ENCODE data around the gene TSC1.
A peak's percentile ranks its signal among the peaks of the same experiment; 100 is the strongest.

The TSC1 gene

GRCh38 chr9:132894862-132895835 lies 49.3 kb downstream of the TSC1 start:
- ATAC-seq = no peak
- Mint-ChIP-seq H3K27ac (no peak overlapping the region), H3K4me1 (no peaks in the 10 kb centered on the region), H3K4me3 (no peak overlapping the region), H3K9me3 (no peaks in the 10 kb centered on the region), H3K36me3 (peaks cover 42% of the 10 kb centered on the region)
- DNase-seq (ENCODE audit: low spot score in 2 of 2) = no peak

DNA sequence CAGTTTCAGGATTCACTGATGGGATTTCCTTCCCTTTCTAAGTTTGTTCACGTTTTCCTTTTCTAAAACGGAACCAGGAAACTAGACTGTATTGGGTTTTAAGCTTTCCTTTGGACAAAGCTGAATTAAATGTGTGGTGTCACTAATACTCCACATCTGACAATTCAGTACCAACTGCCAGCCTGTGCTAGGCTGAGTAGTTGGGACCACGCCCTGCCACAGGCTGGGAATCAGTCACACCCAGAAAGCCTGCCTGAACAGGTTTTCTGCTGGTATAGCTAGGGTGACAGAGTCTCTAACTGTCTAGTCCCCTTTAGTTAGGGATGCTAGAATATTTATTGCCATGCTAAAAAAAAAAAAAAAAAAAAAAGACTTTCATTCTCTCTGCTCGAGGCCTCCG lies 50.1 kb downstream of the TSC1 start:
- H3K27ac Mint-ChIP-seq = no peak overlapping the region

GRCh38 chr9:132892400-132892799 lies 52.0 kb downstream of the TSC1 start:
- Mint-ChIP-seq H3K36me3 (peaks cover 18% of the 10 kb centered on the region), H3K9me3 (no peaks in the 10 kb centered on the region), H3K27ac (no peak overlapping the region), H3K4me1 (peaks cover 8% of the 10 kb centered on the region), H3K4me3 (no peak overlapping the region)
- no peak for DNase-seq (ENCODE audit: low spot score in 2 of 2)
- ATAC-seq = no peak

More for the DNA sequence above, 50.1 kb downstream of the TSC1 start:
- H3K36me3 Mint-ChIP-seq = peaks cover 34% of the 10 kb centered on the region
- no peaks in the 10 kb centered on the region for H3K9me3 Mint-ChIP-seq
- no peak for DNase-seq (ENCODE audit: low spot score in 2 of 2)
- H3K4me1 Mint-ChIP-seq = no peaks in the 10 kb centered on the region
- no peak overlapping the region for H3K4me3 Mint-ChIP-seq
- ATAC-seq = no peak

DNA sequence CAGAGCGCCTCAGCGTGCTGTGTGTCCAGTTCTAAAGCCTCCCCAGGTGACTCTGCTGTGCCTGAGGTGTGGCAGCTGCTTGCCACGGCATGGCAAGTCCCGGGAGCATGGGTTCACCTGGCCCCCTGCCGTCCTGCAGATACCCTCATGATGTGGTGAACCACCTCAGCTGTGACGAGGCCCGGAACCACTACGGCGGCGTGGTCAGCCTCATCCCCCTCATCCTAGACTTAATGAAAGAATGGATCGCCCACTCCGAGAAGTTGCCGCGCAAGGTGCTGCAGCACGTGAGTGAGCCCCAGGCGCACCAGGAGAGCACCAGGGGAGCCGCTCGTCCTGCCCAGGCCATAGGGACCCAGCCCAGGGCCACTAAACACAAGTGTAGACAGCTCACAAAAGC lies 56.3 kb downstream of the TSC1 start:
- H3K27ac Mint-ChIP-seq = peak overlapping the region; percentile 89

DNA sequence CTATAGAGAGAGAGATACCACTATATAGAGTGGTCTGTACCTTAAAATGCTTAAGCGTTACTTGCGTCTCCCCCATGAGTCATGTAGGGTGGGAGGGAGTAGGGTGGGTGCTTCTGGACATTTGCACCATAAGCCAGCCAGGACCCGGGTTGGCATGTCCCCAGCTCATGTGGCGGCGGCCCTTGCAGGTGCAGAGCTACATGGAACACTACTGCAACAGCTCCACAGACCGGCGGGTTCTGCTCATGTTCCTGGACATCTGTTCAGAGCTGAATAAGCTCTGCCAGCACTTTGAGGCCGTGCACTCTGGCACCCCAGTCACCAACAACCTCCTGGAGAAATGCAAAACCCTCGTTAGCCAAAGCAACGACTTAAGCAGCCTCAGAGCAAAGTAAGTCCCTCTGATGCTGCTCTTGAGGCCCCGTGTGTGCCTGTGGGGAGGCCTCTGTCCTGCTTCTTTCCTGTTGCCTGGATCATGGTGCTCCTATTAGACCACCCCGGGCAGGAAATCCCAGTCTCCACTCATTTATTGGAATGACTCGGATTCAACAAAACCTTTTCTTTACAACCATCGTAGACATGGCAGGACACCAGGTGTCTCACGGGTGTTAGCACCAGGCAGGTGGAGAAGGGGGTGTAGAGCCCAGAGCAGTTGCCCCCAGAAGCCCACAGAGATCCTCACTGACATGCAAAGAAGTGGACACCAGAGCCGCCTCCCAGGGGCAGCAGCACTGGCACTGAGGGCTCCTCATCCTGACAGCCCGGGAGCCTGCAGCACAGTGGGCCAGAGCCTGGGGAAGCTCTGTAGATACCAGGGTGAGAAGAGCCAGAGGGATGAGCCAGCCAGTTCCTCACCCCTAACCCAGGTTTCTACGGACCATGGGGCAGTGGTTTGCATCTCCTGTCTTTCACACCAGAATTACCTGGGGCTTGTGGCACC lies 57.0 kb downstream of the TSC1 start:
- no peaks in the 10 kb centered on the region for H3K9me3 Mint-ChIP-seq
- no peaks in the 10 kb centered on the region for H3K36me3 Mint-ChIP-seq
- no peak overlapping the region for H3K4me3 Mint-ChIP-seq
- DNase-seq (ENCODE audit: low spot score in 2 of 2) (no peak), ATAC-seq (no peak)
- H3K27ac Mint-ChIP-seq = no peak overlapping the region
- peaks cover 15% of the 10 kb centered on the region for H3K4me1 Mint-ChIP-seq

More for the DNA sequence above, 56.3 kb downstream of the TSC1 start:
- no peak for ATAC-seq
- Mint-ChIP-seq H3K36me3 (no peaks in the 10 kb centered on the region), H3K4me1 (peaks cover 8% of the 10 kb centered on the region), H3K4me3 (no peak overlapping the region), H3K9me3 (no peaks in the 10 kb centered on the region)
- DNase-seq (ENCODE audit: low spot score in 2 of 2) = no peak

DNA sequence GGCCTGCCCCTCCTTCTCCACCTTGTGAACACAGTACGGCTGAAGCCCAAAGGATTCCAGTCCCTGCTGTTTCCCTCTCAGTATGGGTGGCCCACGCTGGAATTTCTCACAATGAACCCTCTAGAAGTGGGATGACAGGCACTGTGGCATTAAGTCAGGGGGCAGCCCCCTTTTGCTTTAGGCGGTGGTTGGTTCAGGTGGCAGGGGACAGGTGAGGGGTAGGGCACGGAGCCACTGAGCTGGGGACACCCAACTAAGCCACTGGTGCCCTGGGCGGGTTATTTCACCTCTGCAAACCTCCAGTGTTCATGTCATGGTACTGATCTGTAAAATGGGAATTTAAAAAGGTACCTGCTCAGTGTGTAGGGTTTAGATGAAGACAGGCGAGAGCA lies 58.1 kb downstream of the TSC1 start:
- DNase-seq (ENCODE audit: low spot score in 2 of 2) (no peak), ATAC-seq (no peak)
- H3K9me3 Mint-ChIP-seq = no peaks in the 10 kb centered on the region
- no peak overlapping the region for H3K27ac Mint-ChIP-seq
- H3K4me1 Mint-ChIP-seq = peaks cover 20% of the 10 kb centered on the region
- H3K4me3 Mint-ChIP-seq = no peak overlapping the region
- H3K36me3 Mint-ChIP-seq = no peaks in the 10 kb centered on the region

- no peak overlapping the region for H3K27ac Mint-ChIP-seq
- DNase-seq (ENCODE audit: low spot score in 2 of 2) (no peak), ATAC-seq (no peak)
- H3K4me3 Mint-ChIP-seq = no peak overlapping the region
- H3K36me3 Mint-ChIP-seq = no peaks in the 10 kb centered on the region
- no peaks in the 10 kb centered on the region for H3K9me3 Mint-ChIP-seq
- H3K4me1 Mint-ChIP-seq = peaks cover 20% of the 10 kb centered on the region
Measured at GRCh38 chr9:132885720-132886333, 58.6 kb downstream of the TSC1 start.

- H3K4me1 Mint-ChIP-seq = peaks cover 30% of the 10 kb centered on the region
- no peak overlapping the region for H3K27ac Mint-ChIP-seq
- ATAC-seq (no peak), DNase-seq (ENCODE audit: low spot score in 2 of 2) (no peak)
- H3K9me3 Mint-ChIP-seq = no peaks in the 10 kb centered on the region
- no peaks in the 10 kb centered on the region for H3K36me3 Mint-ChIP-seq
- H3K4me3 Mint-ChIP-seq = no peak overlapping the region
Measured at GRCh38 chr9:132883349-132884294, 60.8 kb downstream of the TSC1 start.

DNA sequence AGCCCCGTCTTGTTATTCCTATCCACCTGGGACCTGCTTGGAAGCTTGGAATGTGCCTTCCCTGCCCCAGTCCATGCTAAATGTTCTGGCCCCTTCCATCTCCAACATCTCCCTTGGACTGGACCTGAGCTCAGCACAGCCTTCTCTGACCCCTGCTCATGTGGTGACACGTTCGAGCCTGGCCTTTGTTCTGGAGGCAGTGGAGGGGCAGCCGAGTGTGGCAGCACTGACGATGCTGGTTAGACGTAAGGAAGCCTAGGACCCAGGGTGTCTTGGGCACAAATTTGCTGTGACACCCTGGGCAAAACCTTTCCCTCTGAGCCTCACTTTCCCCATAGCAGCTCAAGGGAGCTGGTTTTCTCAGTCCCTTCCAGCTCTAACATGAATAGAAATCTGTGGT lies 61.8 kb downstream of the TSC1 start:
- H3K27ac Mint-ChIP-seq = peak overlapping the region; percentile 37
- DNase-seq (ENCODE audit: low spot score in 2 of 2) (no peak), ATAC-seq (no peak)
- peaks cover 28% of the 10 kb centered on the region for H3K4me1 Mint-ChIP-seq
- no peaks in the 10 kb centered on the region for H3K36me3 Mint-ChIP-seq
- no peaks in the 10 kb centered on the region for H3K9me3 Mint-ChIP-seq
- no peak overlapping the region for H3K4me3 Mint-ChIP-seq

DNA sequence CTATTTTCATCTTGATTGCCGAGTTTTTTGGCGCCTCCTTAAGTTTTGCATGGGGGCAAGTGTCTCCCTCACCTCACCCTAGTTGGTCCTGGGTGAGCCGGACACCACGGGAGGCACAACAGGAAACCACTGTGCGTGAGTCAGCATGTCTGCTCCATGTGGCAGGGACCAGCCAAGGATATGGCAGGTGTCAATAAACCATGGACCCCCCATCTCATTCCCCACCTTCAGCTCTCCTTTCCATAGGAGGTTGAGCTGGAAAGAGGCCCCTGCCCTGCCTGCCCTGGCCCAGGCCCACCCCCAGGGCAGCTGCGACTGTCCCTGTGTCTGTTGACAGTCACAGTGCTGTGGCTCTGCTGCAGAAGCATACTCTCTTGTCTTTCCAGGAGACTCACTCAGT lies 62.6 kb downstream of the TSC1 start:
- Mint-ChIP-seq H3K9me3 (no peaks in the 10 kb centered on the region), H3K4me1 (peaks cover 28% of the 10 kb centered on the region), H3K36me3 (no peaks in the 10 kb centered on the region), H3K27ac (no peak overlapping the region), H3K4me3 (no peak overlapping the region)
- DNase-seq (ENCODE audit: low spot score in 2 of 2) (no peak), ATAC-seq (no peak)

DNA sequence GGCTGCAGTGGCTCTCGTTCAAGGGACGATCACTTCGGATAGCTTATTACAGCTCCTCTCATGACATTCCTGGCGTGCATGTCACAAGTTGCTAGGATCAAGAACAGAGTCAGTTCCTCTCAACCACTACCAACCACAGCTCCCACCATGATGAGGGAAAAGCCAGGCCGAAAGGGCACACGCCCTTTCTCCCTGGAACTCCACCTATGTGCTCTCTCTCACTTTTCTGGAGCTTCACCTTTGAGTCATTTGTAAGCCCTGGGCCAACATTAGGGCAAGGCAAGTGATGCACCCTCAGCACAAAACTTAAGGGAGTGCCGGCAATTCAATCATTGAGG lies 64.1 kb downstream of the TSC1 start:
- DNase-seq (ENCODE audit: low spot score in 2 of 2) (no peak), ATAC-seq (no peak)
- peak overlapping the region; percentile 52 for H3K27ac Mint-ChIP-seq
- peak overlapping the region; percentile 70 for H3K4me3 Mint-ChIP-seq
- H3K9me3 Mint-ChIP-seq = no peaks in the 10 kb centered on the region
- H3K4me1 Mint-ChIP-seq = peaks cover 28% of the 10 kb centered on the region
- no peaks in the 10 kb centered on the region for H3K36me3 Mint-ChIP-seq

- ATAC-seq (no peak), DNase-seq (ENCODE audit: low spot score in 2 of 2) (no peak)
- Mint-ChIP-seq H3K36me3 (no peaks in the 10 kb centered on the region), H3K9me3 (no peaks in the 10 kb centered on the region), H3K27ac (peak overlapping the region; percentile 52), H3K4me3 (peak overlapping the region; percentile 70), H3K4me1 (peaks cover 28% of the 10 kb centered on the region)
Measured at GRCh38 chr9:132879457-132880323, 64.7 kb downstream of the TSC1 start.

- no peaks in the 10 kb centered on the region for H3K9me3 Mint-ChIP-seq
- H3K36me3 Mint-ChIP-seq = no peaks in the 10 kb centered on the region
- ATAC-seq = peak; percentile 49
- peak within 1 kb of the TSS; percentile 52 for H3K27ac Mint-ChIP-seq
- H3K4me1 Mint-ChIP-seq = peaks cover 28% of the 10 kb centered on the region
- H3K4me3 Mint-ChIP-seq = peak within 1 kb of the TSS; percentile 70
- peak in 1 of 2 donors; percentile 53 for DNase-seq (ENCODE audit: low spot score in 2 of 2)
Measured at GRCh38 chr9:132878695-132879456, 65.5 kb downstream of the TSC1 start, which contains the start of gene SPACA9. Gene SPACA9, plus strand, starts transcription at chr9:132878898. Its CDS starts 5,050 bp downstream, at chr9:132883948.

All from stimulated activated effector memory CD8-positive, alpha-beta T cell treated with anti-CD3 and anti-CD28 coated beads, Interleukin-12 subunit alpha, Interleukin-12 subunit beta, amount 100 ng/mL, for 72 hours (primary cell).